PC-3 (cell line): Measurements from ENCODE around the gene CSNK1G2. TPM values are rescaled to one million over a fixed set of nuclear protein-coding genes. Genes with fewer than 3 reads are reported as not detected.

Experiments
- ATAC-seq: fragments of 200-7000 bp; cut with Tn5 transposase; 2 replicates; pipeline ENCODE4 v1.9.1; 2020; ENCODE audit warnings: mild to moderate bottlenecking, moderate library complexity
- BruUV-seq: library from RNA; stranded (reverse); fragments of 400-500 nt; replicated peaks from 2 replicates; lab custom pipeline; 2021; lab: Mats Ljungman, UMichigan
- CTCF ChIA-PET: fragments of 300-600 bp; sonication (Branson Sonifier 250); formaldehyde crosslinking; loops from one replicate; lab custom pipeline; 2022; ENCODE audit warnings: antibody characterized with exemption; lab: Charles Lee
- POLR2A ChIA-PET: fragments of 300-600 bp; sonication (Branson Sonifier 250); formaldehyde crosslinking; loops from one replicate; lab custom pipeline; 2022; ENCODE audit warnings: antibody characterized with exemption; ENCODE audit not compliant: unreplicated experiment; lab: Charles Lee
- DNase-seq: peaks from one replicate; pipeline ENCODE4 v3.0.0-alpha.2; 2015
- H2AFZ ChIP-seq: fragments of 300-600 bp; sonication (generic); 2 replicates; pipeline ENCODE4 v1.6.0; 2016; ENCODE audit warnings: antibody characterized with exemption, low read length
- H3F3A ChIP-seq: fragments of 300-600 bp; sonication (generic); one replicate; pipeline ENCODE4 v1.6.0; 2017; ENCODE audit warnings: antibody characterized with exemption, low read length, control low read depth, mild to moderate bottlenecking; ENCODE audit not compliant: unreplicated experiment
- H3K27ac ChIP-seq: fragments of 300-600 bp; sonication (generic); 2 replicates; pipeline ENCODE4 v1.5.1; 2016; ENCODE audit warnings: mild to moderate bottlenecking, low read length
- H3K27me3 ChIP-seq: fragments of 300-600 bp; sonication (generic); 2 replicates; pipeline ENCODE4 v1.6.1; 2016; ENCODE audit warnings: low read length, mixed read lengths
- H3K36me3 ChIP-seq: fragments of 300-600 bp; sonication (generic); 2 replicates; pipeline ENCODE4 v1.6.1; 2016; ENCODE audit warnings: low read depth, mixed run types, low read length, mixed read lengths
- H3K4me1 ChIP-seq: fragments of 300-600 bp; sonication (generic); 2 replicates; pipeline ENCODE4 v1.5.1; 2016; ENCODE audit warnings: low read length; ENCODE audit not compliant: insufficient read depth
- H3K4me2 ChIP-seq: fragments of 300-600 bp; sonication (generic); 2 replicates; pipeline ENCODE4 v1.6.0; 2016; ENCODE audit warnings: low read length
- H3K4me3 ChIP-seq: fragments of 300-600 bp; sonication (generic); 2 replicates; pipeline ENCODE4 v1.5.1; 2016; ENCODE audit warnings: mild to moderate bottlenecking, low read length, mixed read lengths
- H3K79me2 ChIP-seq: fragments of 300-600 bp; sonication (generic); 2 replicates; pipeline ENCODE4 v1.6.1; 2017; ENCODE audit warnings: low read length, mixed read lengths
- H3K9ac ChIP-seq: fragments of 300-600 bp; sonication (generic); 2 replicates; pipeline ENCODE4 v1.6.0; 2016; ENCODE audit warnings: mild to moderate bottlenecking, low read length
- H3K9me2 ChIP-seq: fragments of 300-600 bp; sonication (generic); replicated peaks from 2 replicates; pipeline ENCODE4 v1.6.1; 2016; ENCODE audit warnings: mixed run types, low read length, mixed read lengths
- H3K9me3 ChIP-seq: fragments of 300-600 bp; sonication (generic); 2 replicates; pipeline ENCODE4 v1.6.1; 2016; ENCODE audit warnings: low read length, mixed read lengths
- H4K20me1 ChIP-seq: fragments of 300-600 bp; sonication (generic); 2 replicates; pipeline ENCODE4 v1.6.1; 2016; ENCODE audit warnings: low read length, mixed read lengths
- CTCF ChIP-seq: fragments of 300-600 bp; sonication (generic); conservative IDR thresholded peaks from 2 replicates; pipeline ENCODE4 v1.5.1; 2017; ENCODE audit warnings: antibody characterized with exemption, low read depth, mild to moderate bottlenecking, low read length
- EZH2 ChIP-seq: fragments of 300-600 bp; sonication (generic); IDR thresholded peaks from one replicate; pipeline ENCODE4 v1.6.1; 2017; ENCODE audit warnings: antibody characterized with exemption, mild to moderate bottlenecking, low read length; ENCODE audit not compliant: unreplicated experiment
- EZH2phosphoT487 ChIP-seq: fragments of 300-600 bp; sonication (generic); IDR thresholded peaks from 2 replicates; pipeline ENCODE4 v1.6.1; 2018; ENCODE audit warnings: mild to moderate bottlenecking, antibody characterized with exemption, low read length, borderline replicate concordance
- intact Hi-C: fragments of 100-400 bp; cut with micrococcal nuclease; formaldehyde crosslinking; loops from 2 replicates; pipeline ENCODE4 v1.9.0; 2023
- total RNA-seq: library from RNA; depleted of rRNA; stranded (reverse); fragments of >200 nt; gene quantifications from 2 replicates; pipeline ENCODE4 v1.2.3, GENCODE V29; 2014

Gene CSNK1G2
- total RNA-seq, 1 experiment from 2014 or later: 83.6 TPM

GRCh38 chr19:1953037-1953436 lies 12.1 kb downstream of the CSNK1G2 start:
- no peaks in the 10 kb centered on the region for H3K9me3 ChIP-seq
- TF ChIP-seq EZH2phosphoT487 (no peak), EZH2 (no peak), CTCF (no peak)
- no peak overlapping the region for H2AFZ ChIP-seq
- BruUV-seq: no TSS peak
- DNase-seq: no peak
- no peak overlapping the region for H3K4me2 ChIP-seq
- H3K9ac ChIP-seq: no peak overlapping the region
- peaks cover 62% of the 10 kb centered on the region for H3K79me2 ChIP-seq
- no peaks in the 10 kb centered on the region for H3K4me1 ChIP-seq
- no peaks in the 10 kb centered on the region for H3K36me3 ChIP-seq
- H4K20me1 ChIP-seq: no peaks in the 10 kb centered on the region
- no peaks in the 10 kb centered on the region for H3F3A ChIP-seq
- no peak overlapping the region for H3K4me3 ChIP-seq
- intact Hi-C loops: no loop called here
- no peaks in the 10 kb centered on the region for H3K9me2 ChIP-seq
- H3K27ac ChIP-seq: no peak overlapping the region
- H3K27me3 ChIP-seq: no peaks in the 10 kb centered on the region
- ChIA-PET CTCF (no interaction called here), POLR2A (no interaction called here)
- no peak for ATAC-seq

GRCh38 chr19:1953441-1954094 lies 12.6 kb downstream of the CSNK1G2 start:
- H4K20me1 ChIP-seq: no peaks in the 10 kb centered on the region
- H3K27ac ChIP-seq: no peak overlapping the region
- ChIA-PET CTCF (no interaction called here), POLR2A (no interaction called here)
- H3K4me2 ChIP-seq: no peak overlapping the region
- no peaks in the 10 kb centered on the region for H3K27me3 ChIP-seq
- TF ChIP-seq EZH2: no peak
- TF ChIP-seq EZH2phosphoT487: no peak
- no peak for TF ChIP-seq CTCF
- H2AFZ ChIP-seq: no peak overlapping the region
- H3K4me3 ChIP-seq: no peak overlapping the region
- H3F3A ChIP-seq: no peaks in the 10 kb centered on the region
- no TSS peak for BruUV-seq
- H3K9ac ChIP-seq: no peak overlapping the region
- intact Hi-C loops: no loop called here
- DNase-seq: no peak
- no peaks in the 10 kb centered on the region for H3K9me3 ChIP-seq
- peaks cover 57% of the 10 kb centered on the region for H3K79me2 ChIP-seq
- no peak for ATAC-seq
- no peaks in the 10 kb centered on the region for H3K9me2 ChIP-seq
- no peaks in the 10 kb centered on the region for H3K4me1 ChIP-seq
- no peaks in the 10 kb centered on the region for H3K36me3 ChIP-seq

- Histone ChIP-seq H3K27me3 (no peaks in the 10 kb centered on the region), H3K4me2 (no peak overlapping the region), H3K9me2 (no peaks in the 10 kb centered on the region), H3K4me1 (no peaks in the 10 kb centered on the region), H3K4me3 (no peak overlapping the region), H3F3A (no peaks in the 10 kb centered on the region), H3K9ac (no peak overlapping the region), H2AFZ (no peak overlapping the region), H3K79me2 (peaks cover 51% of the 10 kb centered on the region), H4K20me1 (no peaks in the 10 kb centered on the region), H3K9me3 (no peaks in the 10 kb centered on the region), H3K36me3 (no peaks in the 10 kb centered on the region), H3K27ac (no peak overlapping the region)
- intact Hi-C loops: no loop called here
- ATAC-seq (no peak), DNase-seq (no peak)
- ChIA-PET CTCF (no interaction called here), POLR2A (no interaction called here)
- TF ChIP-seq EZH2phosphoT487 (no peak), CTCF (no peak), EZH2 (no peak)
- BruUV-seq: no TSS peak
Measured at GRCh38 chr19:1954532-1954933, 13.6 kb downstream of the CSNK1G2 start.
